Stimulated activated CD8-positive, alpha-beta memory T cell treated with anti-CD3 and anti-CD28 coated beads, Interleukin-12 subunit alpha, Interleukin-12 subunit beta, amount 100 ng/mL, for 1 hour (primary cell): ENCODE measurements around the gene B9D2.
"Not testable (repeated sequence)": the region's sequence is repeated elsewhere in the genome, so short reads cannot be mapped to it uniquely, and the experiment has no call there.

Source experiments
- DNase-seq: peaks from one replicate; pipeline ENCODE4 v3.0.0-alpha.2; 2020; ENCODE audit warnings: low read depth

Gene B9D2

GRCh38 chr19:41355035-41355434 is 8.9 kb downstream of the B9D2 start:
- DNase-seq = no peak

DNA sequence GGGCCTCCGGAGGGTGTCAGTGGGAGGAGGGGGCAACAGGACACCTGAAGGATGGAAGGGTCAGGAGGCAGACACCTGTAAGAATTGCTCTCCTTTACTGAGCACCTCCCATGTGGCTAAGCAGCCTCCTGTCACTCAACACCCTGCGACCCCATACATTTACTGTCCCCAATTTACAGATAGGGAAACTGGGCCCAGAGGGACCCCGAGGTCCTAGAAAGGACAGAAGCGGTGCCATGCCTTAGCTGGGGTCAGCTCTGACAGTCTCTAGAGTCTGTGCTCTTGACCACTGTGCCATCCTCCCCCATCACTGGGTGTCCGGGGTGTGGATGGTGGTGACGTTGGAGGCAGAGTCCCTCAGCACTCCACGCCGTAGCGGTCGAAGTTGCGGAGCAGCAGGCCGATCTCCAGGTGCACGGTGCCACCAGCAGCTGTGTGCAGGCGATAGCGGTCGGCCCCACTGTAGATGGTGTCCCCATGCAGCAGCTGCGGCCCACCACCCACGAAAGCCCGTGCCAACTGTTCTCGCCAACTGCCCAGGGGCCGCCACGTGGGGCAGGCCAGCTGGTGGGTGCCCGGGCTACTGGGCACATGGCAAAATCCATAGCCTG is 9.5 kb downstream of the B9D2 start:
- no peak for DNase-seq

DNA sequence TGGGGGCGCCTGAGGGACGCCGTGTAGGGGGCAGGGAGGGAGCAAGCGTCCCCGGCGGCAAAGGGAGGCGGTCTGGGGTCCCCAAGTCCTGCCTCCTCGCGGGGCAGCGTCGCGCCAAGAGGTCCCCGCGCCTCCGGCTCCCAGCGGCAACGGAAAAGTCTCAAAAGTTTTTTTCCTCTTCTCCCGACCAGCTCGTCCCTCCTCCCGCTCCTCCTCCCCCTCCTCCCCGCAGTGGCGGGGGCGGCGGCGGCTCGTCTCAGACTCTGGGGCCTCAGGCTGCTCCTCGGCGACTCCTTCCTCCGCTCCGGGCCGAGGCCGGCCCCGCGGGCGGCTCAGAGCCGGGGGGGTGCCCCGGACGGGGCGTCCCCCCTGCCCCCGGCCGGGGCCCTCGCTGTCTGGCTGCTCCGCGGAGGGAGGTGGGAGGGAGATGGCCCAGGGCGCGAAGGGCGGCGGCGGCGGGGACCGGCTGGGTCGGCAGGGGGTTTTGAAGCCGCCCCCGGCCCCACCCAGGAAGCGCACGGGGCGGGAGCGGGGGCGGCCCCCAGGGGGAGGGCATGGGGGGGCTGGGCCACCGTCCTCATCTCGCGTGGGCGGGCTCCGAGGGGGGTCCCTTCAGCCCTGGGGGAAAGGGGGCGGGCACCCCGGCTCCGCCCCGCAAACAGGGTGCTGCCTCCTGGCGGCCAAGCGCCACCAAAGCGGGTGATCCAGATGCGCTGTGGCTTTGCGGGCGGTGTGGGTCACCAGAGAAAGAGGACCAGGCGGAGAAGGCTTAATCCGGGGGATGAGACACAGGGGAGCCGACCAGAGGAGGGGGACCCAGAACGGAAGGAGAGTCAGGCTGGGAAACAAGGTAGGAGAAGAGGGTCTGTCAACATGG is 10.2 kb downstream of the B9D2 start, which contains the start of gene TGFB1:
Gene TGFB1, minus strand, starts transcription at position 457 of the 877 bp plus-strand sequence. CDS start 878 bp downstream, outside the sequence.
- peak; percentile 91 for DNase-seq

- DNase-seq = peak; percentile 66
Observed at GRCh38 chr19:41352609-41353465, 11.1 kb downstream of the B9D2 start.

GRCh38 chr19:41352279-41352608 is 11.7 kb downstream of the B9D2 start:
- no peak for DNase-seq

DNA sequence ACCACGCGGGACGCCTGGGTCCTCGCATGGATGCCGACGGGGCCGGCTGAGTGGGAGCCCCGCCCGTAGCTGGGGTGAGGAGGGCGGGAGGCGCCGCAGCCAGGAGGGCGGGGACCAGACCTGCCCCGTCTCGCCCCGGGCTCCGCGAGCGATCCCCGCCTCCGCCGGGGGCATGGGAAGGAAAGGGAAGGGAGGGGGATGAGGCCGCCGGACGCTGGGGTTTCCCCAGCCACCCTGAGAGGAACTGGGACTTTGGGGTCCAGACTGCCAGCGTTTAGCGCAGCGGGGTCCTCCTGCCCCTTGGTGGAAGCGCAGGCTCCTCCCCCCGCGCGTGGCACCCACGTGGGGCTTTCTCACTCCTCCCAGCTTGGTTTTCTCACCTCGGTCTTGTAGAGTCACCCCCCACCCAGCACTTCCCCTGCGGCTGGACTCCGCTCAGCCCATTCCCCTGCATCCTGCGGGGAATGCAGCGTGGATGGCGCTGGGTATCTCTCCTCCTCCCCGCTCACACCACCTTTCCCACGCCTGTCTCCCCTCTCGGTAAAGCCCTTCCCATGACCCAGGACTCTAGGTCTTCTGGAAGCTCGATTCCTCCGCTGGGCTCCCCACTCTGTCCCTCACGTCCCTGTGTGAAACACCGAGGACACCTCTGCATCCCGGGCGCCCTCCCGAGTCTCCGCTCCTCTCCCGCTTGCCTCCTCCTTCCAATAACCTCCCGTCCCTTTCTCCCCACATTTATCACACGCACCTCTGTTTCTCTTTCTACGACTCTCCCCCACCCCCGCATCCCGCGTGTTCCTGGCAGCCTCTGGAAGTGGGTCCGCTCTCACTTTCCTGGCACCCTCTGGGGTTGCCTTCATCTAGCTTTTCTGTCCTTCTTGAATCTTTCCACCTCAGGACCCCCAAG is 12.4 kb downstream of the B9D2 start:
- DNase-seq = peak; percentile 66

GRCh38 chr19:41350735-41351338 is 13.1 kb downstream of the B9D2 start:
- no peak for DNase-seq

DNA sequence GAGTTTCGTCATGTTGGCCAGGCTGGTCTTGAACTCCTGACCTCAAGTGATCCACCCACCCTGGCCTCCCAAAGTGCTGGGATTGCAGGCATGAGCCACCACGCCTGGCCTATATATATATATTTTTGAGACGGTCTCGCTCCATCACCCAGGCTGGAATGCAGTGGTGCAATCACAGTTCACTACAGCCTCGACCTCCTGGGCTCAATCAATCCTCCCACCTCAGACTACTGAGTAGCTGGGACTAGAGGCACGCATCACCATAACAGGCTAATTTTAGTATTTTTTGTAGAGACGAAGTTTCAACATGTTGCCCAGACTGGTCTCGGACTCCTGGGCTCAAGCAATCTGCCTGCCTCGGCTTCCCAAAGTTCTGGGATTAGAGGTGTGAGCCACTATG is 17.0 kb downstream of the B9D2 start:
- DNase-seq = not testable (repeated sequence)

DNA sequence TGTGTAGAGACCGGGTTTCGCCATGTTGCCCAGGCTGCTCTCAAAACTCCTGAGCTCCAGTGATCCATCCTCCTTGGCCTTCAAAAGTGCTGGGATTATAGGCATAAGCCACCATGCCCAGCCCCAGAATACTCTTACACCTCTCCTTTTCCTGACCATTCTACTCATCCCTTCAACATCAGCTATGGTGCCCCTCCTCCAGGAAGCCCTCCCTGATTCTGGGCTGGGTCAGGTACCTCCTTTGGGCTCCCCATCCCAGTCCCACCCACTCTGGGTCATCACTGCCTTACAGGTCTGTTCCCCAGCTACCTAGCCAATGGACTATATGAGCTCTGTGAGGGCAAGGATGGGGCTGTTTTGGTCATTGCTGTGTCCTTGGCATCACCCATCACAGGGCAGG is 19.8 kb downstream of the B9D2 start:
- no peak for DNase-seq

DNA sequence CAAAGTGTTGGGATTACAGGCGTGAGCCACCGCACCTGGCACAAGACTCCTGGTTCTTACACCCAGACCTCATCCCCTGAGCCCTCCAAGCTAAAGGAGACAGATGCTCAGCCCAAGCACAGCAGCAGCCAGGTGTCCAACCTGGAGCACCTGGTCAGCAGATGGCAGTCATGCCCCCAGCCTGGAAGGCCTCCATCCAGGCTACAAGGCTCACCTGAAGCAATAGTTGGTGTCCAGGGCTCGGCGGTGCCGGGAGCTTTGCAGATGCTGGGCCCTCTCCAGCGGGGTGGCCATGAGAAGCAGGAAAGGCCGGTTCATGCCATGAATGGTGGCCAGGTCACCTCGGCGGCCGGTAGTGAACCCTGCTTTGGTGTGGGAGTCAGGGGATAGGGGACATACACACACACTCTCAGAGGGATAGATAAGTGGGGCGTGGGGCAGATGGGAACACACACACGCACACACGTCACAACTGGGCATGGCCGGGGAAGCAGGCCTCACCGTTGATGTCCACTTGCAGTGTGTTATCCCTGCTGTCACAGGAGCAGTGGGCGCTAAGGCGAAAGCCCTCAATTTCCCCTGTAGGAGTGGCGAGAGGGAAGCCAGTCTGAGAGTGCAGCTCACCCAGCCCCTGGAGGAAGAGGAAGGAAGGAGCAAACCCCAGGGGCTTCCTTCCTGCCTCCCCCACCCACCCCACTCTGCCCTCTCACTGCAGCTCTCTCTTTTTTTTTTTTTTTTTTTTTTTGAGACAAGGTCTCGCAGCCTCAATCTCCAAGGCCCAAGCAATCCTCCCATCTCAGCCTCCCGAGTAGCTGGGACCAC is 22.1 kb downstream of the B9D2 start:
- no peak for DNase-seq

DNA sequence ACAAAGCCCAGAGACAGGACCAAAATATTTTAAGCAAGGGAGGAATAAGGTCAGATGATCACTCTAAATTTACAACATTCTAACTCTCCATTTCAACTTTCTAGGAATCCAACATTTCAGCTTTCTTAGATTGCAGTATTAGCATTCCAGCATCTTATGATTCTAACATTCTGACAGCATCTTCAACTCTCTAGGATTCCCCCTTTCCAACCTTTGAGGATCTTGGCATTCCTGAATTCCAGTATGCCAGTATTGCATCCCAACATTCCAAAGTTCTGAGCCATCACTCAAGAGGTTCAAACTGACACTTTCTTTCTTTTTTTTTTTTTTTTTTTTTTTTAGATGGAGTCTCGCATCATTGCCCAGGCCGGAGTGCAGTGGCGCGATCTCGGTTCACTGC is 24.0 kb downstream of the B9D2 start:
- no peak for DNase-seq

GRCh38 chr19:41335467-41335866 is 28.5 kb downstream of the B9D2 start:
- DNase-seq = no peak

DNA sequence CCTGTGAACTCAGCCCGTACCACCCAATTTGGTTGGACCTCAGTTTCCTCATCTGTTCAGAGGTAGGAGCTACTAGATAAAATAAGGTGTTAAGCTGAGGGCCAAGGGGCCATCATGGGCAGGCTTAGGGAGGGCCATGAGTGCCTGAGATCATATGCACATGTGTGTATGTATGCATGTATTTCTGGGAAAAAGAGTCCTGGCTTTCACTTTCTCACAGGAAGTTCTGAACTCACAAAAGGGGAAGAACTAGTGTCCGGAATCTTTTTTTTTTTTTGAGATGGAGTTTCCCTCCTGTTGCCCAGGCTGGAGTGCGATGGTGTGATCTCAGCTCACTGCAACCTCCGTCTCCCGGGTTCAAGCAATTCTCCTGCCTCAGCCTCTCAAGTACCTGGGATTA is 29.2 kb downstream of the B9D2 start:
- DNase-seq = no peak

DNA sequence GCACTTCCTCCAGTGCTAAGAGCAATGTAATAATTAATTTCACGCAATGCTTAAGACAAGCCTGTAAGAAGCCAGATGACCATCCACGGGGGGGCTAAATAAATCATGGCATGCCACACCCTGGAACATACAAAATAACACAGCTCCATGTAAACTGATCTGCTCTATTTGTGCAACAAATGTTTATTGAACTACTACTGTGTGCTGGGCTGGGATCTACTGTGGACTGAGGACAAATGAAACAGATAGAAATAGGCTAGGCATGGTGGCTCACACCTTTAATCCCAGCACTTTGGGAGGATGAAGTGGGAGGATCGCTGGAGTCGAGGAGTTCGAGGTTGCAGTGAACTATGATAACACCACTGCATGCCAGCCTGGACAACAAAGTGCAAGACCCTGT is 31.5 kb downstream of the B9D2 start:
- DNase-seq = no peak

GRCh38 chr19:41332000-41332399 is 31.9 kb downstream of the B9D2 start:
- no peak for DNase-seq

DNA sequence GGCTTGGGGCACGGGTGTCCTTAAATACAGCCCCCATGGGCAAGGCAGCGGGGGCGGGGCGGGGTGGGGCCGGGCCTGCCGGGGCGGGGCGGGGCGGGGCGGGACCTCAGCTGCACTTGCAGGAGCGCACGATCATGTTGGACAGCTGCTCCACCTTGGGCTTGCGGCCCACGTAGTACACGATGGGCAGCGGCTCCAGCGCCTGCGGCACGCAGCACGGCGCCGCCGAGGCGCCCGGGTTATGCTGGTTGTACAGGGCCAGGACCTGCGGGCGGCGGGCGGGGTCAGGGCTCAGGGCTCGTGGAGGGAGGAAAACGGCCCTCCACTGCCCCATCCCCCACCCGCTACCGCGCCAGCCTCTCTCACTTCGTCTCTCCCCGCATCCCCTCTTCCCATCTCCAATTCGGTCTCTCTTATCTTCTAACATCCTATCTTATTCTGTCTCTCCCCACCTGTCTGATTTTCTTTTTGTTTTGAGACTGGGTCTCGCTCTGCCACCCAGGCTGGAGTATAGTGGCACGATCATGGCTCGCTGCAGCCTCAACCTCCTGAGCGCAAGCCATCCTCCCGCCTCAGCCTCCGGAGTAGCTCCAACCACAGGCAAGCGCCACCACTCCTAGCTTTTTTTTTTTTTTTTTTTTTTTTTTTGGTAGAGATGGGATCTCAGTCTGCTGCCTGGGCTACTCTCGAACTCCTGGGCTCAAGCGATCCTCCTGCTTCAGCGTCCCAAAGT is 32.8 kb downstream of the B9D2 start:
- DNase-seq = no peak

GRCh38 chr19:41330481-41330880 is 33.5 kb downstream of the B9D2 start:
- DNase-seq = no peak

GRCh38 chr19:41328842-41329225 is 35.1 kb downstream of the B9D2 start:
- DNase-seq = no peak

DNA sequence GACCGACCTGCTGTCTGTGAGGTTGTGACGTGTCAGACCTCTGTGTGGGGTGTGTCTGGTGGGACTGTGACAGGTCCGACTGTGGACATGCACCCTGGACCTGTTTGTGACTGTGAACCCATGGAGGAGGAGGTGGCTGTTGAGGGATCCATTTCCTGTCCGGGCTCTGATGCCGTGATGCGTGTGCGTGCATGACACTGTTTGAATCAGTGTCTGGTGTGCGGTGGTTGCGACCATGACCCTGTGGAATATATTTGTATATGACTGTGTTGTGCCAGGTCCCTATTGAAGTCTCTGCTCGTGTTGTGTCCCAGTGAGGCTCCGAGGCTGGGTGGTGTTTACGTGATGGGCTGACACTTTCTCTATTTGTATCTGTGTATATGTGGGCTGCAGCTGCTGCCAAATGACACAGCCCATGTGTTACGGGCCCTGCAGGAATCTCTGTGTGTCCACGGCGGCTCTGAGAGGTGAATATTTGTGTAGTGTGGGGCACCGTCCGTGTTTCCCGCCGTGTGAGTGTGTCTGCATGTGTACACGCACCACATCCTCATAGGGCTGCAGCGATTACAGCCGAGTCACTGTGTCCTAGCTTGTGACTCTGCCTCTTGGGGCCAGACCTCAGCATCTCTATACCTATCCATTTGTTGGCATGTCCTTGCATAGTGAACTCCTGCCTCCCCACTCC is 35.6 kb downstream of the B9D2 start:
- DNase-seq = no peak
